HepG2 (cell line): ENCODE results near the gene CC2D1B.

Source experiments
- CREM ChIP-seq, 2 experiments: sonication (generic) in 1 of 2; formaldehyde crosslinking in 1 of 2; IDR thresholded peaks; 2 replicates each; pipeline versions ENCODE4 v1.4.0 to v1.6.1; 2016 to 2020; ENCODE audit warnings: antibody characterized with exemption in 1 of 2, mild to moderate bottlenecking in 1 of 2, missing genetic modification reagents in 1 of 2
- GATAD2A ChIP-seq: IDR thresholded peaks from 2 replicates; pipeline ENCODE4 v1.6.1; 2016
- KMT2B ChIP-seq: IDR thresholded peaks from 2 replicates; pipeline ENCODE4 v1.6.1; 2016; ENCODE audit warnings: missing genetic modification reagents, missing compliant biosample characterization
- MBNL3 ChIP-seq: fragments of 250-450 bp; sonication (Bioruptor Pico); conservative IDR thresholded peaks from 2 replicates; pipeline ENCODE4 v1.8.0; 2022; ENCODE audit warnings: mild to moderate bottlenecking, inconsistent platforms
- MED1 ChIP-seq: sonication (generic); formaldehyde crosslinking; IDR thresholded peaks from 2 replicates; pipeline ENCODE4 v1.4.0; 2020; ENCODE audit warnings: missing genetic modification reagents
- RAD21 ChIP-seq: fragments of 450-650 bp; formaldehyde crosslinking; IDR thresholded peaks from 2 replicates; pipeline ENCODE4 v1.5.0; 2020; ENCODE audit warnings: mild to moderate bottlenecking
- SETDB1 ChIP-seq: sonication (generic); formaldehyde crosslinking; IDR thresholded peaks from 2 replicates; pipeline ENCODE4 v1.5.1; 2020; ENCODE audit warnings: missing genetic modification reagents, mild to moderate bottlenecking, borderline replicate concordance
- TMF1 ChIP-seq: sonication (generic); formaldehyde crosslinking; IDR thresholded peaks from 2 replicates; pipeline ENCODE4 v1.8.1; 2022; ENCODE audit warnings: low read depth, missing genetic modification reagents
- TRIM24 ChIP-seq: sonication (generic); formaldehyde crosslinking; IDR thresholded peaks from 2 replicates; pipeline ENCODE4 v1.8.0; 2022; ENCODE audit warnings: mild to moderate bottlenecking, missing genetic modification reagents
- TF ChIP-seq, protein P1 (sequence below): sonication (generic); formaldehyde crosslinking; IDR thresholded peaks from 2 replicates; pipeline ENCODE4 v1.5.0; 2020; ENCODE audit warnings: mild to moderate bottlenecking, missing genetic modification reagents, moderate library complexity
- TF ChIP-seq, protein P2 (sequence below): sonication (generic); formaldehyde crosslinking; IDR thresholded peaks from 2 replicates; pipeline ENCODE4 v1.4.0; 2020; ENCODE audit warnings: mild to moderate bottlenecking, missing genetic modification reagents

DNA sequence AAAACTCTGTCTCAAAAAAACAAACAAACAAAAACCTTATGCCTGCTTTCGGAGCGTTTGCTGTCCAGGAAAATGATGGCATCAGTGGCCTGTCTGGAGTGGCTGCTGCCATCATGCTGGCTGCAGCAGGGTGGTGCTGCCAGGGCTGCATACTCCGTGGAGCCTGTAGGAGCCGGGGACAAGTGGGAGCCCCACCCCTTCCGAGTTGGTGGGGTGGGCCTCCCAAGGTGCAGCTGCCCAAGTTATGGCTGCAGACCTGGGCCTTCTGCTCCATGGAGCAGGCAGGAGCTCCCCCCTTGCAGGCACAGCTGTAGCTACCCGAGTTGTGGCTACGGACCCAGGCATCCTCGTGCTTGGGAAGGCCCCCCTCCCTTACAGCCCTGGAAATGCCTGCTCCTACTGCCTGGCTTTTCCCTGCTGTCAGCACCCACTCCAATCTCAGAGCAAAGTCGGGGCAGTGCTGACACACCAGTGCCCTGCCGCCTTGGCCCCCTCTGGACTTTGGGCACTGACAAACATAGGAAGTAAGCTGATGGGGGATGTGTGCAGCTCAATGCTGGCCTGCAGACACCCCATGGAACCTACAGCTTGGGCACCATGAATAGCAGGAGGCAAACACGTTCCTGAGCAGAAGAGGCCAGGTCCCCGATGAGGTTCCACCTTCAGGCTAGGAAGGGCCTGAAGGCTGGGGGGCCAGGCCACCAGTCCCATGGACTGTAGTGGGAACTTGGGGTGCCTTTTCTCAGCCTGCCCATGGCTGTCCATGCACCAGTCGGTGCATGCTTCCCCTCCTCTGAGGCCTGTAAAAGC, 60.4 kb downstream of the CC2D1B start:
- TF ChIP-seq MED1 (CRISPR knock-in tag) (peak; percentile 61), TRIM24 (no peak), GATAD2A (peak; percentile 74), KMT2B (CRISPR knock-in tag) (no peak; the same call in 1 of the 2 replicates), MBNL3 (CRISPR knock-in tag) (no peak), CREM (IDR thresholded peaks at IDR 0.05) (peak; percentile 24; the same call in 1 of the 2 replicates), CREM (CRISPR knock-in tag; IDR thresholded peaks at IDR 0.05) (no peak), SETDB1 (CRISPR knock-in tag) (no peak), TMF1 (no peak), RAD21 (CRISPR knock-in tag) (peak; percentile 61)
- TF ChIP-seq, protein P1, sequence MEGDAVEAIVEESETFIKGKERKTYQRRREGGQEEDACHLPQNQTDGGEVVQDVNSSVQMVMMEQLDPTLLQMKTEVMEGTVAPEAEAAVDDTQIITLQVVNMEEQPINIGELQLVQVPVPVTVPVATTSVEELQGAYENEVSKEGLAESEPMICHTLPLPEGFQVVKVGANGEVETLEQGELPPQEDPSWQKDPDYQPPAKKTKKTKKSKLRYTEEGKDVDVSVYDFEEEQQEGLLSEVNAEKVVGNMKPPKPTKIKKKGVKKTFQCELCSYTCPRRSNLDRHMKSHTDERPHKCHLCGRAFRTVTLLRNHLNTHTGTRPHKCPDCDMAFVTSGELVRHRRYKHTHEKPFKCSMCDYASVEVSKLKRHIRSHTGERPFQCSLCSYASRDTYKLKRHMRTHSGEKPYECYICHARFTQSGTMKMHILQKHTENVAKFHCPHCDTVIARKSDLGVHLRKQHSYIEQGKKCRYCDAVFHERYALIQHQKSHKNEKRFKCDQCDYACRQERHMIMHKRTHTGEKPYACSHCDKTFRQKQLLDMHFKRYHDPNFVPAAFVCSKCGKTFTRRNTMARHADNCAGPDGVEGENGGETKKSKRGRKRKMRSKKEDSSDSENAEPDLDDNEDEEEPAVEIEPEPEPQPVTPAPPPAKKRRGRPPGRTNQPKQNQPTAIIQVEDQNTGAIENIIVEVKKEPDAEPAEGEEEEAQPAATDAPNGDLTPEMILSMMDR (CRISPR knock-in tag) = peak; percentile 9; the same call in 1 of the 2 replicates
- TF ChIP-seq, protein P2, sequence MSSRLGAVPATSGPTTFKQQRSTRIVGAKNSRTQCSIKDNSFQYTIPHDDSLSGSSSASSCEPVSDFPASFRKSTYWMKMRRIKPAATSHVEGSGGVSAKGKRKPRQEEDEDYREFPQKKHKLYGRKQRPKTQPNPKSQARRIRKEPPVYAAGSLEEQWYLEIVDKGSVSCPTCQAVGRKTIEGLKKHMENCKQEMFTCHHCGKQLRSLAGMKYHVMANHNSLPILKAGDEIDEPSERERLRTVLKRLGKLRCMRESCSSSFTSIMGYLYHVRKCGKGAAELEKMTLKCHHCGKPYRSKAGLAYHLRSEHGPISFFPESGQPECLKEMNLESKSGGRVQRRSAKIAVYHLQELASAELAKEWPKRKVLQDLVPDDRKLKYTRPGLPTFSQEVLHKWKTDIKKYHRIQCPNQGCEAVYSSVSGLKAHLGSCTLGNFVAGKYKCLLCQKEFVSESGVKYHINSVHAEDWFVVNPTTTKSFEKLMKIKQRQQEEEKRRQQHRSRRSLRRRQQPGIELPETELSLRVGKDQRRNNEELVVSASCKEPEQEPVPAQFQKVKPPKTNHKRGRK = 0 out of 2 replicates have a peak, but pooled peaks have one; percentile 29
